KMS-11 (cell line): ENCODE data around the gene FUS.

Experiments used
- H2AFZ ChIP-seq: fragments of 200-600 bp; sonication (generic); 2 replicates; pipeline ENCODE4 v1.6.1; 2016; ENCODE audit warnings: antibody characterized with exemption, mixed run types, low read depth
- H3K27ac ChIP-seq: fragments of 200-600 bp; sonication (generic); 2 replicates; pipeline ENCODE4 v1.6.1; 2016; ENCODE audit warnings: mild to moderate bottlenecking, mixed run types
- H3K27me3 ChIP-seq: fragments of 200-600 bp; sonication (generic); 2 replicates; pipeline ENCODE4 v1.6.1; 2017; ENCODE audit warnings: mild to moderate bottlenecking, low read depth, mixed run types, moderate library complexity; ENCODE audit not compliant: insufficient read depth
- H3K36me3 ChIP-seq: fragments of 200-600 bp; sonication (generic); 2 replicates; pipeline ENCODE4 v1.6.1; 2017; ENCODE audit warnings: mild to moderate bottlenecking, mixed run types; ENCODE audit not compliant: insufficient read depth
- H3K4me1 ChIP-seq: fragments of 200-600 bp; sonication (generic); 2 replicates; pipeline ENCODE4 v1.6.1; 2016; ENCODE audit warnings: mild to moderate bottlenecking, low read depth, mixed run types; ENCODE audit not compliant: poor library complexity, severe bottlenecking
- H3K4me2 ChIP-seq: fragments of 200-600 bp; sonication (generic); 2 replicates; pipeline ENCODE4 v1.7.0; 2016; ENCODE audit warnings: mild to moderate bottlenecking, mixed run types
- H3K4me3 ChIP-seq: fragments of 200-600 bp; sonication (generic); IDR thresholded peaks from 2 replicates; pipeline ENCODE4 v1.6.1; 2017; ENCODE audit warnings: low read depth, low read length, mixed read lengths; ENCODE audit not compliant: insufficient read depth
- H3K79me2 ChIP-seq: fragments of 200-600 bp; sonication (generic); 2 replicates; pipeline ENCODE4 v1.6.1; 2016; ENCODE audit warnings: low read depth, mixed run types; ENCODE audit not compliant: insufficient read depth
- H3K9ac ChIP-seq: fragments of 200-600 bp; sonication (generic); 2 replicates; pipeline ENCODE4 v1.6.1; 2016; ENCODE audit warnings: mild to moderate bottlenecking, mixed run types
- H4K20me1 ChIP-seq: fragments of 200-600 bp; sonication (generic); 2 replicates; pipeline ENCODE4 v1.6.1; 2016; ENCODE audit warnings: mild to moderate bottlenecking, mixed run types; ENCODE audit not compliant: insufficient read depth
- TF ChIP-seq, protein P1 (sequence below): fragments of 200-600 bp; sonication (generic); conservative IDR thresholded peaks from 2 replicates; pipeline ENCODE4 v1.6.1; 2017; ENCODE audit warnings: low read depth, mild to moderate bottlenecking, antibody characterized with exemption, low read length, moderate library complexity, mixed read lengths

FUS gene

DNA sequence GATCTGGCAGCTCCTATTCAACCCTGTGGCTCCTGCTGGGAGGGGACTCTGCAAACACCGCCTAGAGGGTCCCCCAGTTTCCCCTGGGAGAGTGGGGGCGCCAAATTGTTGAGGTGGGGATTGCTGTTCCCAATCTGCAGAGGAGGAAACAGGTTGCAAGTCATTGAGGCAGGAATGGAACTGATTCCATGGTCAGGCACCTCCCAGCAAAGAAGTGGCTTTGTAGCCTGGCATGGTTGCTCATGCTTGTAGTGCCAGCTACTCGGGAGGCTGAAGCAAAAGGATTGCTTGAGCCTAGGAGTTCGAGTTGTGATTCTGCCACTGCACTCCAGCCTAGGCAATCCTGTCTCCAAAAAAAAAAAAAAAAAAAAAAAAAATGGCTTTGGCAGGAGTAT is 37.2 kb downstream of the FUS start:
- H3K4me3 ChIP-seq, result no peak overlapping the region
- H4K20me1 ChIP-seq, result no peaks in the 10 kb centered on the region
- no peak overlapping the region for H3K4me2 ChIP-seq
- no peak overlapping the region for H3K27ac ChIP-seq
- H3K36me3 ChIP-seq, result no peaks in the 10 kb centered on the region
- TF ChIP-seq, protein P1, sequence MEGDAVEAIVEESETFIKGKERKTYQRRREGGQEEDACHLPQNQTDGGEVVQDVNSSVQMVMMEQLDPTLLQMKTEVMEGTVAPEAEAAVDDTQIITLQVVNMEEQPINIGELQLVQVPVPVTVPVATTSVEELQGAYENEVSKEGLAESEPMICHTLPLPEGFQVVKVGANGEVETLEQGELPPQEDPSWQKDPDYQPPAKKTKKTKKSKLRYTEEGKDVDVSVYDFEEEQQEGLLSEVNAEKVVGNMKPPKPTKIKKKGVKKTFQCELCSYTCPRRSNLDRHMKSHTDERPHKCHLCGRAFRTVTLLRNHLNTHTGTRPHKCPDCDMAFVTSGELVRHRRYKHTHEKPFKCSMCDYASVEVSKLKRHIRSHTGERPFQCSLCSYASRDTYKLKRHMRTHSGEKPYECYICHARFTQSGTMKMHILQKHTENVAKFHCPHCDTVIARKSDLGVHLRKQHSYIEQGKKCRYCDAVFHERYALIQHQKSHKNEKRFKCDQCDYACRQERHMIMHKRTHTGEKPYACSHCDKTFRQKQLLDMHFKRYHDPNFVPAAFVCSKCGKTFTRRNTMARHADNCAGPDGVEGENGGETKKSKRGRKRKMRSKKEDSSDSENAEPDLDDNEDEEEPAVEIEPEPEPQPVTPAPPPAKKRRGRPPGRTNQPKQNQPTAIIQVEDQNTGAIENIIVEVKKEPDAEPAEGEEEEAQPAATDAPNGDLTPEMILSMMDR, result no peak
- no peaks in the 10 kb centered on the region for H3K79me2 ChIP-seq
- no peaks in the 10 kb centered on the region for H3K27me3 ChIP-seq
- H3K4me1 ChIP-seq, result peaks cover 3% of the 10 kb centered on the region
- H2AFZ ChIP-seq, result no peak overlapping the region
- H3K9ac ChIP-seq, result no peak overlapping the region

DNA sequence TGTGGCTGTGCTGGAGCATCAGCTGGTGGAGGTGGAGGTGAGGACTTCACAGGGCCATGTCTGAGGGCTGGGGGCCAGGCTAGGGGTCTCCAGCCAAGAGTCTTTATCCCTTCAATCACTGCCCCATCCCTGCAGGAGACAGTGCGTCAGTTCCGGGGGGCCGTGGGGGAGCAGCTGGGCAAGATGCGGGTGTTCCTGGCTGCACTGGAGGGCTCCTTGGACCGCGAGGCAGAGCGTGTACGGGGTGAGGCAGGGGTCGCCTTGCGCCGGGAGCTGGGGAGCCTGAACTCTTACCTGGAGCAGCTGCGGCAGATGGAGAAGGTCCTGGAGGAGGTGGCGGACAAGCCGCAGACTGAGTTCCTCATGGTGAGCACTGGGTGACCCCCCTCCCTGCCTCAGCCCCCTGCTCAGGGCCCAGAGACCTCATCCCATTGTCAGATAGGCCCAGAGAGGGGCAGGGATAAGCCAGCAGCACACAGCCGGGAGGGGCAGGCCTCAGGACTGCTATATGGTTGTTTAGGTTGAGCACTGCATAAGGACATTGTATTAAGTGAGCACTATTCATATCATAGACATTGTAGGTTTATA is 39.3 kb downstream of the FUS start:
- Histone ChIP-seq H3K9ac (no peak overlapping the region), H3K27me3 (no peaks in the 10 kb centered on the region), H3K27ac (no peak overlapping the region), H2AFZ (no peak overlapping the region), H3K4me1 (no peaks in the 10 kb centered on the region), H3K79me2 (no peaks in the 10 kb centered on the region), H4K20me1 (no peaks in the 10 kb centered on the region), H3K36me3 (no peaks in the 10 kb centered on the region), H3K4me2 (no peak overlapping the region), H3K4me3 (no peak overlapping the region)
- TF ChIP-seq, protein P1, result no peak

DNA sequence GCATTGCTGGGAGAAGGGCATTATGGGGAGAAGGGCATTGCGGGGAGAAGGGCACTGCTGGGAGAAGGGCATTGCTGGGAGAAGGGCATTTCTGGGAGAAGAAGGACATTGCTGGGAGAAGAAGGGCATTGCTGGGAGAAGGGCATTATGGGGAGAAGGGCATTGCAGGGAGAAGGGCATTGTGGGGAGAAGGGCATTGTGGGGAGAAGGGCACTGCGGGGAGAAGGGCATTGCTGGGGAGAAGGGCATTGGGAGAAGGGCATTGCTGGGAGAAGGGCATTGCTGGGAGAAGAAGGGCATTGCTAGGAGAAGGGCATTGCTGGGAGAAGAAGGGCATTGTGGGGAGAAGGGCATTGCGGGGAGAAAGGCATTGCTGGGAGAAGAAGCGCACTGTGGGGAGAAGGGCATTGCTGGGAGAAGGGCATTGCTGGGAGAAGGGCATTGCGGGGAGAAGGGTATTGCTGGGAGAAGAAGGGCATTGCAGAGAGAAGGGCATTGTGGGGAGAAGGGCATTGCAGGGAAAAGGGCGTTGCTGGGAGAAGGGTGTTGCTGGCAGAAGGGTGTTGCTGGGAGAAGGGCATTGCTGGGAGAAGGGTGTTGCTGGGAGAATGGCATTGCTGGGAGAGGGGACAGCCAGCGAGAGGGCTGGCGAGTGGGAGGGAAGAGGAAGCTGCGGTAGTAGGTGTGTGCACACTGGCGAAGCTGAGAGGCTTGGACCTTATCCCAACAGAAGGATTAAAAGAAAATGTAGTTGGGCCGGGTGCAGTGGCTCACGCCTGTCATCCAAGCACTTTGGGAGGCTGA is 41.6 kb downstream of the FUS start:
- TF ChIP-seq, protein P1, result no peak
- Histone ChIP-seq H4K20me1 (no peaks in the 10 kb centered on the region), H3K4me1 (no peaks in the 10 kb centered on the region), H3K4me2 (no peak overlapping the region), H3K27me3 (no peaks in the 10 kb centered on the region), H3K9ac (no peak overlapping the region), H3K27ac (no peak overlapping the region), H2AFZ (no peak overlapping the region), H3K36me3 (no peaks in the 10 kb centered on the region), H3K79me2 (no peaks in the 10 kb centered on the region), H3K4me3 (no peak overlapping the region)

DNA sequence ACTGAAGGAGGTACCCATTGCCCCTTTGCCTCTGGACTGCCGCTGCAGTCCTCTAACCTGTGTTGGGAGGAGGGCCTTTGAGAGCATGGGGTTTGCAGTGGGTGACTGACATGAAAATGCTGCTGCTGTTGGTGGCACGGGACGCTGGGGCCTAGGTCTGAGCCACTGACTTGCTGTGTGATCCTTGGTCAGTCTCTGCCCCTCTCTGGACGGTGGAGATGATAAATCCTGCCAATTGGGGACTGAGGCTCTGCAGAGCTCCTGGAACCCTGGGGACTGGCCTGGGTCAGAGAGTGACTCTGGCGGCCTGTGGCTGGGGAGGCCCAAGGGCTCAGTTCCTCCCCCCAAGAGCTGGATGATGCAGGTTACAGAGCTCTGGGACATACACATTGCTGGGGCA is 43.1 kb downstream of the FUS start:
- no peaks in the 10 kb centered on the region for H3K36me3 ChIP-seq
- H3K27ac ChIP-seq, result no peak overlapping the region
- no peak overlapping the region for H2AFZ ChIP-seq
- H3K4me3 ChIP-seq, result no peak overlapping the region
- H3K27me3 ChIP-seq, result no peaks in the 10 kb centered on the region
- TF ChIP-seq, protein P1, result no peak
- no peaks in the 10 kb centered on the region for H3K4me1 ChIP-seq
- H4K20me1 ChIP-seq, result no peaks in the 10 kb centered on the region
- no peak overlapping the region for H3K9ac ChIP-seq
- no peak overlapping the region for H3K4me2 ChIP-seq
- no peaks in the 10 kb centered on the region for H3K79me2 ChIP-seq
